Upper lobe of left lung (tissue), 6 donors: ENCODE results near the gene SIK2. TPM values are rescaled to one million over a fixed set of nuclear protein-coding genes. Genes with fewer than 3 reads are reported as not detected.
A peak's percentile ranks its signal among the peaks of the same experiment; 100 is the strongest.

Experiments used
- ATAC-seq, 2 donors: fragments of 200-7000 bp; cut with Tn5 transposase; one replicate each; pipeline ENCODE4 v1.9.1; 2022; ENCODE audit warnings: mild to moderate bottlenecking in 2 of 2, moderate library complexity in 2 of 2; ENCODE audit not compliant: low FRiP score in 2 of 2
- DNase-seq, 2 donors: peaks; one replicate each; pipeline ENCODE4 v3.0.0-alpha.2; 2019 to 2020
- H3K27ac ChIP-seq, 4 donors: fragments of 200-600 bp; sonication (generic); one replicate each; pipeline ENCODE4 v1.5.1; 2016 to 2019
- H3K27me3 ChIP-seq, 4 donors: fragments of 200-600 bp; sonication (generic); one replicate each; pipeline ENCODE4 v1.5.1; 2017 to 2019
- H3K36me3 ChIP-seq, 4 donors: fragments of 200-600 bp; sonication (generic); one replicate each; pipeline ENCODE4 v1.5.1; 2016 to 2019
- H3K4me1 ChIP-seq, 4 donors: fragments of 200-600 bp; sonication (generic); one replicate each; pipeline ENCODE4 v1.5.1; 2018 to 2019
- H3K4me3 ChIP-seq, 4 donors: fragments of 200-600 bp; sonication (generic); one replicate each; pipeline ENCODE4 v1.5.1; 2017 to 2019; ENCODE audit warnings: mild to moderate bottlenecking in 2 of 4, moderate library complexity in 1 of 4
- H3K9me3 ChIP-seq, 4 donors: fragments of 200-600 bp; sonication (generic); one replicate each; pipeline ENCODE4 v1.5.1; 2018 to 2019
- EP300 ChIP-seq, 4 donors: sonication (generic); formaldehyde crosslinking; IDR thresholded peaks; one replicate each; pipeline ENCODE4 v1.5.1; 2017; ENCODE audit warnings: antibody characterized with exemption in 4 of 4, control low read depth in 2 of 4
- POLR2A ChIP-seq, 4 donors: fragments of 450-650 bp; IDR thresholded peaks; one replicate each; pipeline ENCODE4 v1.5.1; 2016 to 2017; ENCODE audit warnings: antibody characterized with exemption in 4 of 4, mild to moderate bottlenecking in 2 of 4
- POLR2AphosphoS5 ChIP-seq, 2 donors: sonication (generic); formaldehyde crosslinking; IDR thresholded peaks; one replicate each; pipeline ENCODE4 v1.5.1; 2017; ENCODE audit warnings: antibody characterized with exemption in 2 of 2
- WGBS, 2 donors: methylation state at CpG; one replicate each; pipeline ENCODE4 v1.1.5; 2017 to 2018; 5-methylcytosine and 5-hydroxymethylcytosine counted together
- total RNA-seq, 6 donors: library from RNA; depleted of rRNA in 4 of 6; stranded (reverse); fragments of >200 nt in 4 of 6; gene quantifications; one replicate each; pipeline versions ENCODE4 v1.1.0 to v1.2.1, GENCODE V29; 2016 to 2021
- TF ChIP-seq, protein P1 (sequence below), 6 experiments: fragments of 450-650 bp in 4 of 6; fragments of 200-600 bp in 2 of 6; sonication (generic) in 2 of 6; IDR thresholded peaks; one replicate each; pipeline ENCODE4 v1.5.1; 2016 to 2019; ENCODE audit warnings: antibody characterized with exemption in 6 of 6
- donor health status: DM: no; HTN: no; CAD: no; lungs with moderate emphysema.
- donor health status: DM: no; HTN: yes; CAD: no; lungs with severe emphysema.

SIK2 gene
- total RNA-seq, 6 donors from 2014 or later = 23.0 to 35.9 (median 27.6) TPM

DNA sequence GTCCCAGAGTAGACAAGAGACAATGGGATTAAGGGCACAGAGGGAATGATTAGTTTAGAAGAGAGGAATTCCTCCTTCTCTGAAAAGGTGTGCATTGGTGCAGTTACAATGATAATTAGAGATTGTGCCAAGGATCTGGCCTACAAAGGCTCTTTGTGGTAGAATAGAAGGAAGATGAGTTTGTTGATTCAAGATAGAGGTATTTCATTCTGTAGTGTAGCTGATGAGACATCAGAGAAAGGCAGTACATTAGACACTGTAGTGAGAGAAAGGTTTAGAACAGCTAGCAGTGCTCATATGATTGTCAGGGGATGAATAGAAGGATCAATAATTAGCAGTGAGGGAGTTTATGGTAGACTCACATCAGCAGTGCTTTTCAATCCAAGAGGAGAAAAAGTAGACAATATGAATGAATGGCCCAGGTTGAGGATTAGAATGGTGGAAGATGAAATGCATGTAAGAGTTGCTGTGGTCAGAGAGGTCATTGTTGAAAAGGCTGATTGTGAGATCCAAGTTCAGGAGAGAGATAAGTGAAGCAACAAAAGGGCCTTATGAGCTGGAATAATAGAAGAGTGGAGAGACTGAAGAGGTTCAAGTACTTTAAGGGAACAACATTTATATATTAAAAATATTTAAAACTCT is 28.9 kb downstream of the SIK2 start:
- H3K9me3 ChIP-seq = no peaks in the 10 kb centered on the region
- H3K4me1 ChIP-seq = peaks cover 21 to 28% (median 25%) of the 10 kb centered on the region in 4 donors
- DNase-seq (no peak), ATAC-seq (no peak)
- H3K36me3 ChIP-seq = peaks cover 0 to 11% (median 0%) of the 10 kb centered on the region in 4 donors
- no peaks in the 10 kb centered on the region for H3K27me3 ChIP-seq
- H3K4me3 ChIP-seq = no peak overlapping the region
- no peak overlapping the region for H3K27ac ChIP-seq
- TF ChIP-seq EP300 (IDR thresholded peaks at IDR 0.05) (no peak), POLR2AphosphoS5 (IDR thresholded peaks at IDR 0.05) (no peak), POLR2A (IDR thresholded peaks at IDR 0.05) (no peak)
- TF ChIP-seq, protein P1, sequence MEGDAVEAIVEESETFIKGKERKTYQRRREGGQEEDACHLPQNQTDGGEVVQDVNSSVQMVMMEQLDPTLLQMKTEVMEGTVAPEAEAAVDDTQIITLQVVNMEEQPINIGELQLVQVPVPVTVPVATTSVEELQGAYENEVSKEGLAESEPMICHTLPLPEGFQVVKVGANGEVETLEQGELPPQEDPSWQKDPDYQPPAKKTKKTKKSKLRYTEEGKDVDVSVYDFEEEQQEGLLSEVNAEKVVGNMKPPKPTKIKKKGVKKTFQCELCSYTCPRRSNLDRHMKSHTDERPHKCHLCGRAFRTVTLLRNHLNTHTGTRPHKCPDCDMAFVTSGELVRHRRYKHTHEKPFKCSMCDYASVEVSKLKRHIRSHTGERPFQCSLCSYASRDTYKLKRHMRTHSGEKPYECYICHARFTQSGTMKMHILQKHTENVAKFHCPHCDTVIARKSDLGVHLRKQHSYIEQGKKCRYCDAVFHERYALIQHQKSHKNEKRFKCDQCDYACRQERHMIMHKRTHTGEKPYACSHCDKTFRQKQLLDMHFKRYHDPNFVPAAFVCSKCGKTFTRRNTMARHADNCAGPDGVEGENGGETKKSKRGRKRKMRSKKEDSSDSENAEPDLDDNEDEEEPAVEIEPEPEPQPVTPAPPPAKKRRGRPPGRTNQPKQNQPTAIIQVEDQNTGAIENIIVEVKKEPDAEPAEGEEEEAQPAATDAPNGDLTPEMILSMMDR (IDR thresholded peaks at IDR 0.05) = no peak

DNA sequence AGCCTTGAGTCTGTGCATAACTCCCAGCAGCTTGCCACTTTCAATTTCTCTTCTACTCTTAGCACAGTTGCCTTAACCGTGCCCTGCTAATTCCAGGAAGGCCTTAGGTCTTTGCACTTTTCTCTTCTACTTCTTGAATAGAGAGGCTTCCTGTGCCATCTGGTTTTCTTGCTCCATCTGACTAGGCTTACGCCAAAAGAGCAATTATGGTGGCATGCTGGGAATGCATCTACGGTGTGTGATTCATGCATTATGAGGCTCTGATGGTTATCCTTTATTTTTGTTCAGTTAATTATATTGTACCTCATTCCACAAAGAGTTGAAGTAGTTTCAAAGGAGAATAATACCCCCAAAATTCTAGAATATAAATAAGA is 29.4 kb downstream of the SIK2 start:
- peaks cover 0 to 11% (median 0%) of the 10 kb centered on the region in 4 donors for H3K36me3 ChIP-seq
- H3K4me1 ChIP-seq = peaks cover 21 to 33% (median 25%) of the 10 kb centered on the region in 4 donors
- H3K27me3 ChIP-seq = no peaks in the 10 kb centered on the region
- H3K27ac ChIP-seq = no peak overlapping the region
- no peak overlapping the region for H3K4me3 ChIP-seq
- ATAC-seq (no peak), DNase-seq (no peak)
- TF ChIP-seq POLR2A (IDR thresholded peaks at IDR 0.05) (no peak), EP300 (IDR thresholded peaks at IDR 0.05) (no peak), POLR2AphosphoS5 (IDR thresholded peaks at IDR 0.05) (no peak)
- TF ChIP-seq, protein P1 (IDR thresholded peaks at IDR 0.05) = no peak
- WGBS, 2 donors = 73 to 78% methylated on average over 3 of the region's 3 CpGs
- H3K9me3 ChIP-seq = no peaks in the 10 kb centered on the region

DNA sequence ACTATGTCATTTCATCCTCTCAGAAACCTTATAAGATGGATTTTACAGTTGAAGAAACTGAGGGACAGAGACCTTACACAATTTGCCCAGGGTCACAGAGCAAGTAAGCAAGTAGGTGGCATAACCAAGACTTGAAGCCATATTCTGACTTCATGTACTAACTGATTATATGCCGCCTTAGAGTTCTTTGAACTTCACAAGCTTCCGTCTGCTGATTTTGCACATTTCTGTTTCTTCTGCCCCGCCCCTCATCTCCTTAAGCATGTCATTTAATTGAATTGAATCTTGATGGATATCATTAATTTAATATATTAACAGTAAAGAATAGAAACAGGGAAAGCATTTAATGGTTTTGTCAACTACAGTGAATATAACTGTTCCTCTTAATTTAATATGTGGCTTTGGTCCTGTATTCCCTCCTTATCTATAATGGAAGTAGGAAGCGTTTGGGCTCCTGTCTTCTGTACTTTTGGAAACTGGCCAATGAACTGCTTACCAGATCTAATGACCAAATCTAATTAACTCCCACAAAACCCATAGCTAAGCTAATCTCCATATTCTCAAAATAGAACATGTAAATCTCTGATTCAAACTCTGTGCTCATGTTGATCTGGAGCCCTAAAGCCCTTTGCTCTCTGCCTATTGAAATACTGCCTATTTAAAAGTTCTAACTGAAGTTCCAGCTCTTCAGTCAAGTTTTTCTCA is 30.4 kb downstream of the SIK2 start:
- TF ChIP-seq POLR2AphosphoS5 (IDR thresholded peaks at IDR 0.05) (no peak), EP300 (IDR thresholded peaks at IDR 0.05) (no peak), POLR2A (IDR thresholded peaks at IDR 0.05) (no peak)
- TF ChIP-seq, protein P1 (IDR thresholded peaks at IDR 0.05) = no peak
- Histone ChIP-seq H3K4me1 (peaks cover 21 to 34% (median 25%) of the 10 kb centered on the region in 4 donors), H3K4me3 (no peak overlapping the region)

DNA sequence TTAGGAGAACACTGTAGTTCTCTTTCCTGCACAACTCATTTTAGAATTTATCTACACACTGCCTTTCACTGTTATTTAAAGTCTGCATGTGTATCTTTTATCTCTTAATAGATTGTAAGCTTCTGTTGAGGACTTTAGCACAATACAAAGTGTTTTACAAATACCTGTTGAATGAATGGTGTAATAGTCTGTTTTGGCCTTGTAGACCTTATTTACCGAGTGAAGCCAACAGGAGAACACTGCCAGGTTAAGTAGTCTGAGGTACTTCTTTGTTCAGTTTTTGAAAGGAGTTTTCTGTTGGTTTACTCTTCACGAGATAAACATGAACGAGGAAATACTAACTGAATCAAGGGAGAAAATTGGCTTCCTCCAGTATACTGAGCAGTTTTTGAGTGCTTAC is 31.0 kb downstream of the SIK2 start:
- 47 to 55% methylated on average over 3 of the region's 3 CpGs for WGBS, 2 donors
- H3K9me3 ChIP-seq = no peaks in the 10 kb centered on the region
- no peak for TF ChIP-seq EP300 (IDR thresholded peaks at IDR 0.05)
- TF ChIP-seq POLR2AphosphoS5 (IDR thresholded peaks at IDR 0.05) = no peak
- TF ChIP-seq POLR2A (IDR thresholded peaks at IDR 0.05) = no peak
- TF ChIP-seq, protein P1 (IDR thresholded peaks at IDR 0.05) = no peak
- DNase-seq (no peak), ATAC-seq (peak in 1 of 2 donors; percentile 22)
- peaks cover 0 to 11% (median 0%) of the 10 kb centered on the region in 4 donors for H3K36me3 ChIP-seq
- no peak overlapping the region for H3K4me3 ChIP-seq
- peaks cover 21 to 34% (median 25%) of the 10 kb centered on the region in 4 donors for H3K4me1 ChIP-seq
- peak overlapping the region in 3 of 4 donors; percentile 26 to 70 (median 47) for H3K27ac ChIP-seq
- no peaks in the 10 kb centered on the region for H3K27me3 ChIP-seq

More for the DNA sequence above, 30.4 kb downstream of the SIK2 start:
- Histone ChIP-seq H3K36me3 (peaks cover 0 to 11% (median 0%) of the 10 kb centered on the region in 4 donors), H3K27ac (peak overlapping the region in 1 of 4 donors; percentile 10), H3K9me3 (no peaks in the 10 kb centered on the region), H3K27me3 (no peaks in the 10 kb centered on the region)
- DNase-seq (no peak), ATAC-seq (no peak)
- 83 to 92% methylated on average over 4 of the region's 4 CpGs for WGBS, 2 donors
